ENCODE results near the gene B9D1. TPM values are rescaled to one million over a fixed set of nuclear protein-coding genes. Genes with fewer than 3 reads are reported as not detected.

B9D1 gene
- total and polyA plus RNA-seq, 2 of the 13 experiments (the other 11 are each of a cell fraction or from before 2014, with no cell fraction given): 27.7 to 31.1 TPM

GRCh38 chr17:19304751-19305150, 57.8 kb downstream of the B9D1 start:
- Histone ChIP-seq H2AFZ (ENCODE audit: low read length) (no peak overlapping the region), H3K27ac (ENCODE audit: extremely low read length, insufficient read depth, low read length) (no peak overlapping the region), H3K9me3 (ENCODE audit: low read length) (no peaks in the 10 kb centered on the region), H3K4me1 (ENCODE audit: insufficient read depth, low read length) (peaks cover 36% of the 10 kb centered on the region), H3K27me3 (ENCODE audit: control insufficient read depth in 1 of 2, insufficient read depth in 2 of 2, low read length in 2 of 2) (no peaks in the 10 kb centered on the region), H3K4me2 (ENCODE audit: low read depth, low read length) (no peak overlapping the region), H3K4me3 (replicated peaks in 1 of 3; ENCODE audit: insufficient read depth in 1 of 3, low read depth in 2 of 3, low read length in 3 of 3) (no peak overlapping the region), H3K79me2 (ENCODE audit: insufficient read depth, low read length) (no peaks in the 10 kb centered on the region), H3K36me3 (replicated peaks in 1 of 2; ENCODE audit: control insufficient read depth in 1 of 2, insufficient read depth in 2 of 2, low read length in 2 of 2) (peaks cover 0 to 3% of the 10 kb centered on the region in 2 experiments; a peak in 1 of 5 replicates), H4K20me1 (ENCODE audit: insufficient read depth, low read length) (no peaks in the 10 kb centered on the region), H3K9ac (ENCODE audit: insufficient read depth, low read depth, low read length) (no peak overlapping the region)
- no peak for ATAC-seq
- TF ChIP-seq ZNF432 (CRISPR knock-in tag; IDR thresholded peaks at IDR 0.05; ENCODE audit: borderline replicate concordance) (no peak), ZNF687 (CRISPR knock-in tag; IDR thresholded peaks at IDR 0.05) (0 out of 2 replicates have a peak, but pooled peaks have one; percentile 3)
- no peak for DNase-seq (ENCODE audit: low spot score)
- intact Hi-C loops (cut with micrococcal nuclease; ENCODE audit: unreplicated experiment) (no loop called here), in situ Hi-C loops (cut with HindIII; ENCODE audit: extremely low pct_ligation_motif_present, low pct_unique_long_range_greater_than_20kb) (no loop called here)
- WGBS (ENCODE audit: low lambda C conversion rate): 94% methylated on average over 5 of the region's 5 CpGs
- ChIA-PET POLR2A (interaction anchor here (1.0 kb wide), 2 partner anchors 13 to 34 kb away, joined by 3 read pairs; no protein-coding TSS in a partner anchor), CTCF (ENCODE audit: low intra/inter-chr PET ratio, low total read pairs) (no interaction called here)
- FAIRE-seq: no peak
- BruUV-seq (replicated peaks): no TSS peak

DNA sequence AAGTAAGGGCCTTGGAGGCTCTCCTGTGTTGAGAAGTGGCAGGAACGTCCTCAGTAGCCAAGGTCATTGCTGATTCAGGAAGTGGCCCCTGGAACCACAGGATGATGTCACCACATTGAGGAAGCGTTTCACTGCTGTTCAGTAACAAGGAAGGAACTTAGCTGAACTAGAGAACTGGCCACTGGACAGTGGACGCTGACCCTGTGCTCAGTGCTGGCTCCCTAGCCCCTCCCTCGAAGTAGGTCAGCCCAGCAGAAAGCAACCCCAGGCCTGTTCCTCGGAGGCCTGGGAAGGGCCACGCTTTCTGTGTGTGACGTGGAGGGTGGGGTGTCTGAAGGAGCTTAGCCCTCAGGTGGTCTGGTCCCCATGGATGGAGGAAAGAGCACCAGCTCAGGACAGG, 58.3 kb downstream of the B9D1 start:
- no peaks in the 10 kb centered on the region for H3K79me2 ChIP-seq (ENCODE audit: insufficient read depth, low read length)
- DNase-seq (ENCODE audit: low spot score) (peak; percentile 37), ATAC-seq (peak; percentile 26; the same call in 2 of the 3 replicates), FAIRE-seq (no peak)
- 0 out of 2 replicates have a peak, but pooled peaks cover 2% of the 10 kb centered on the region for H4K20me1 ChIP-seq (ENCODE audit: insufficient read depth, low read length)
- WGBS (ENCODE audit: low lambda C conversion rate): 65% methylated on average over 6 of the region's 7 CpGs
- intact Hi-C loops (cut with micrococcal nuclease; ENCODE audit: unreplicated experiment) (no loop called here), in situ Hi-C loops (cut with HindIII; ENCODE audit: extremely low pct_ligation_motif_present, low pct_unique_long_range_greater_than_20kb) (no loop called here)
- H3K9ac ChIP-seq (ENCODE audit: insufficient read depth, low read depth, low read length): no peak overlapping the region
- H3K36me3 ChIP-seq (replicated peaks in 1 of 2; ENCODE audit: control insufficient read depth in 1 of 2, insufficient read depth in 2 of 2, low read length in 2 of 2): no peaks in the 10 kb centered on the region
- H3K27me3 ChIP-seq (ENCODE audit: control insufficient read depth in 1 of 2, insufficient read depth in 2 of 2, low read length in 2 of 2): no peaks in the 10 kb centered on the region
- H3K4me2 ChIP-seq (ENCODE audit: low read depth, low read length): no peak overlapping the region; the same call in 1 of the 2 replicates
- POLR2A ChIA-PET: interaction anchor here (1.0 kb wide), 2 partner anchors 14 to 34 kb away, joined by 3 read pairs; no protein-coding TSS in a partner anchor
- H3K9me3 ChIP-seq (ENCODE audit: low read length): no peaks in the 10 kb centered on the region
- BruUV-seq (replicated peaks): no TSS peak
- no peak overlapping the region for H3K4me3 ChIP-seq (replicated peaks in 1 of 3; ENCODE audit: insufficient read depth in 1 of 3, low read depth in 2 of 3, low read length in 3 of 3)
- H3K27ac ChIP-seq (ENCODE audit: extremely low read length, insufficient read depth, low read length): peak overlapping the region; percentile 11
- CTCF ChIA-PET (ENCODE audit: low intra/inter-chr PET ratio, low total read pairs): no interaction called here
- no peak overlapping the region for H2AFZ ChIP-seq (ENCODE audit: low read length)
- H3K4me1 ChIP-seq (ENCODE audit: insufficient read depth, low read length): peaks cover 36% of the 10 kb centered on the region
- peak; percentile 75; the same call in 1 of the 2 replicates for TF ChIP-seq ELF3 (CRISPR knock-in tag; IDR thresholded peaks at IDR 0.05)
- 0 out of 2 replicates have a peak, but pooled peaks have one; percentile 43 for TF ChIP-seq ARNT2 (CRISPR knock-in tag; IDR thresholded peaks at IDR 0.05; ENCODE audit: low read depth)
- no peak for TF ChIP-seq NFYC (CRISPR knock-in tag; IDR thresholded peaks at IDR 0.05)
- no peak for TF ChIP-seq ZNF207 (IDR thresholded peaks at IDR 0.05; ENCODE audit: borderline replicate concordance)
- peak; percentile 63; the same call in 1 of the 2 replicates for TF ChIP-seq ATF3 (CRISPR knock-in tag; IDR thresholded peaks at IDR 0.05)
- TF ChIP-seq ZNF296 (CRISPR knock-in tag; conservative IDR thresholded peaks at IDR 0.05): peak; percentile 35; the same call in 1 of the 2 replicates
- TF ChIP-seq ETV6 (CRISPR knock-in tag; conservative IDR thresholded peaks at IDR 0.05): no peak
- TF ChIP-seq NAIF1 (CRISPR knock-in tag; IDR thresholded peaks at IDR 0.05; ENCODE audit: borderline replicate concordance): no peak
